GM23338 (cell line): ENCODE results near the gene CEP72. TPM values are rescaled to one million over a fixed set of nuclear protein-coding genes. Genes with fewer than 3 reads are reported as not detected.

Experiments used
- ATAC-seq: fragments of 200-7000 bp; cut with Tn5 transposase; 3 replicates; pipeline ENCODE4 v1.9.1; 2020
- DNase-seq: peaks from one replicate; pipeline ENCODE4 v3.0.0-alpha.2; 2015; ENCODE audit warnings: low spot score
- H2AFZ ChIP-seq: fragments of 200-600 bp; sonication (generic); 2 replicates; pipeline ENCODE4 v1.8.0; 2016; ENCODE audit warnings: antibody characterized with exemption, mild to moderate bottlenecking, moderate library complexity
- H3F3A ChIP-seq: fragments of 200-600 bp; sonication (generic); replicated peaks from 2 replicates; pipeline ENCODE4 v1.8.0; 2017; ENCODE audit warnings: antibody characterized with exemption, mixed run types, low read depth
- H3K27ac ChIP-seq: fragments of 200-600 bp; sonication (generic); 2 replicates; pipeline ENCODE4 v1.6.1; 2016; ENCODE audit warnings: low read depth
- H3K27me3 ChIP-seq: fragments of 200-600 bp; sonication (generic); 2 replicates; pipeline ENCODE4 v1.8.0; 2016; ENCODE audit warnings: mild to moderate bottlenecking, mixed run types, moderate library complexity; ENCODE audit not compliant: insufficient read depth
- H3K36me3 ChIP-seq: fragments of 200-600 bp; sonication (generic); 2 replicates; pipeline ENCODE4 v1.8.0; 2016; ENCODE audit warnings: mild to moderate bottlenecking; ENCODE audit not compliant: insufficient read depth
- H3K4me1 ChIP-seq: fragments of 200-600 bp; sonication (generic); 2 replicates; pipeline ENCODE4 v1.8.0; 2016; ENCODE audit warnings: mild to moderate bottlenecking, moderate library complexity; ENCODE audit not compliant: insufficient read depth
- H3K4me2 ChIP-seq: fragments of 200-600 bp; sonication (generic); 2 replicates; pipeline ENCODE4 v1.7.1; 2017; ENCODE audit warnings: mixed run types
- H3K4me3 ChIP-seq: fragments of 200-600 bp; sonication (generic); 2 replicates; pipeline ENCODE4 v1.6.1; 2016; ENCODE audit warnings: mixed run types
- H3K79me2 ChIP-seq: fragments of 200-600 bp; sonication (generic); replicated peaks from 2 replicates; pipeline ENCODE4 v1.8.0; 2017; ENCODE audit warnings: mild to moderate bottlenecking; ENCODE audit not compliant: insufficient read depth
- H3K9me2 ChIP-seq: fragments of 200-600 bp; sonication (generic); 2 replicates; pipeline ENCODE4 v1.8.0; 2017; ENCODE audit not compliant: insufficient read depth
- H4K20me1 ChIP-seq: fragments of 200-600 bp; sonication (generic); replicated peaks from 2 replicates; pipeline ENCODE4 v1.8.0; 2017; ENCODE audit warnings: mild to moderate bottlenecking; ENCODE audit not compliant: insufficient read depth
- H3K27ac Mint-ChIP-seq: 2 replicates; pipeline ENCODE4 v1.8.0; 2020; ENCODE audit warnings: inconsistent platforms, mild to moderate bottlenecking, moderate library complexity, mixed read lengths
- H3K27me3 Mint-ChIP-seq: 3 replicates; pipeline ENCODE4 v1.8.0; 2022; ENCODE audit warnings: low read depth, mild to moderate bottlenecking, moderate library complexity, mixed read lengths, inconsistent platforms; ENCODE audit not compliant: insufficient read depth, poor library complexity
- H3K36me3 Mint-ChIP-seq: 3 replicates; pipeline ENCODE4 v1.8.0; 2021; ENCODE audit warnings: low read depth, mild to moderate bottlenecking, inconsistent platforms, moderate library complexity, mixed read lengths
- H3K4me1 Mint-ChIP-seq: 3 replicates; pipeline ENCODE4 v1.8.0; 2020; ENCODE audit warnings: mild to moderate bottlenecking, inconsistent platforms, mixed read lengths
- H3K4me3 Mint-ChIP-seq: 3 replicates; pipeline ENCODE4 v1.8.0; 2021; ENCODE audit warnings: moderate library complexity, mild to moderate bottlenecking, inconsistent platforms, mixed read lengths
- H3K9me3 Mint-ChIP-seq: 3 replicates; pipeline ENCODE4 v1.8.0; 2020; ENCODE audit warnings: moderate library complexity, mild to moderate bottlenecking, inconsistent platforms, mixed read lengths
- CREB1 ChIP-seq: fragments of 250-450 bp; sonication (Bioruptor Pico); IDR thresholded peaks from 2 replicates; pipeline ENCODE4 v1.5.0; 2020; ENCODE audit warnings: low read depth, mild to moderate bottlenecking, moderate library complexity
- CTCF ChIP-seq, 2 experiments: fragments of 200-600 bp in 1 of 2; sonication (generic) in 1 of 2; conservative IDR thresholded peaks; 2 replicates each; pipeline versions ENCODE4 v1.5.1 to v1.6.1; 2016 to 2017; ENCODE audit warnings: antibody characterized with exemption in 2 of 2, low read depth in 2 of 2, mild to moderate bottlenecking in 2 of 2, moderate library complexity in 1 of 2
- ETS1 ChIP-seq: IDR thresholded peaks from 2 replicates; pipeline ENCODE4 v1.6.1; 2016; ENCODE audit warnings: antibody characterized with exemption
- EZH2 ChIP-seq: fragments of 200-600 bp; sonication (generic); IDR thresholded peaks from one replicate; pipeline ENCODE4 v1.8.0; 2017; ENCODE audit warnings: antibody characterized with exemption, mild to moderate bottlenecking, low read depth; ENCODE audit not compliant: unreplicated experiment
- EZH2phosphoT487 ChIP-seq: fragments of 200-600 bp; sonication (generic); IDR thresholded peaks from one replicate; pipeline ENCODE4 v1.8.1; 2018; ENCODE audit warnings: antibody characterized with exemption; ENCODE audit not compliant: unreplicated experiment
- JUNB ChIP-seq: IDR thresholded peaks from one replicate; pipeline ENCODE4 v1.6.1; 2016; ENCODE audit warnings: antibody characterized with exemption; ENCODE audit not compliant: unreplicated experiment
- NANOG ChIP-seq: IDR thresholded peaks from 2 replicates; pipeline ENCODE4 v1.6.1; 2016; ENCODE audit warnings: antibody characterized with exemption, borderline replicate concordance
- POLR2AphosphoS5 ChIP-seq: IDR thresholded peaks from 2 replicates; pipeline ENCODE4 v1.6.1; 2016; ENCODE audit warnings: antibody characterized with exemption, low read depth
- REST ChIP-seq: IDR thresholded peaks from one replicate; pipeline ENCODE4 v1.6.1; 2018; ENCODE audit warnings: antibody characterized with exemption; ENCODE audit not compliant: unreplicated experiment
- STAT1 ChIP-seq: IDR thresholded peaks from one replicate; pipeline ENCODE4 v1.6.1; 2016; ENCODE audit warnings: antibody characterized with exemption; ENCODE audit not compliant: unreplicated experiment
- ZNF114 ChIP-seq: fragments of 250-450 bp; sonication (Bioruptor Pico); IDR thresholded peaks from 2 replicates; pipeline ENCODE4 v1.5.0; 2020; ENCODE audit warnings: mild to moderate bottlenecking, moderate library complexity
- ZNF331 ChIP-seq: fragments of 250-450 bp; sonication (Bioruptor Pico); IDR thresholded peaks from 2 replicates; pipeline ENCODE4 v1.5.0; 2020; ENCODE audit warnings: low read depth, mild to moderate bottlenecking, moderate library complexity
- ZNF462 ChIP-seq: fragments of 250-450 bp; sonication (Bioruptor Pico); IDR thresholded peaks from 2 replicates; pipeline ENCODE4 v1.5.0; 2020; ENCODE audit warnings: mild to moderate bottlenecking, moderate library complexity
- polyA plus RNA-seq: library from polyadenylated mRNA; unstranded; fragments of >200 nt; fragmentation: Nextera tagmentation; extraction: Ambion mirVana; gene quantifications from 2 replicates; pipeline ENCODE4 v1.2.1, GENCODE V29; 2016
- total RNA-seq: library from RNA; depleted of rRNA; stranded (reverse); fragments of >200 nt; shearing (Covaris generic); gene quantifications from 2 replicates; pipeline ENCODE4 v1.2.3, GENCODE V29; 2014

CEP72 gene
- total and polyA plus RNA-seq, 2 experiments from 2014 or later: 15.5 to 27.1 TPM

GRCh38 chr5:609506-609905 is 2.6 kb upstream of the CEP72 start:
- Mint-ChIP-seq H3K4me1 (peaks cover 22% of the 10 kb centered on the region), H3K27ac (no peak overlapping the region), H3K4me3 (no peak overlapping the region)

More at GRCh38 chr5:609506-609905, 2.6 kb upstream of the CEP72 start:
- peaks cover 12% of the 10 kb centered on the region for H3K27me3 Mint-ChIP-seq
- H4K20me1 ChIP-seq: peaks cover 17% of the 10 kb centered on the region; the same call in 1 of the 2 replicates
- H3K9me2 ChIP-seq: no peaks in the 10 kb centered on the region
- H3K27me3 ChIP-seq: no peaks in the 10 kb centered on the region
- no peaks in the 10 kb centered on the region for H3K36me3 ChIP-seq
- no peak overlapping the region for H3K4me2 ChIP-seq
- H3K4me1 ChIP-seq: peaks cover 6% of the 10 kb centered on the region; the same call in 1 of the 2 replicates
- TF ChIP-seq STAT1 (no peak), EZH2phosphoT487 (no peak), ZNF462 (CRISPR knock-in tag) (no peak), POLR2AphosphoS5 (no peak), CTCF (conservative IDR thresholded peaks at IDR 0.05; ENCODE audit: low read depth in 2 of 2) (no peak), EZH2 (no peak), JUNB (no peak), ZNF331 (no peak), CREB1 (CRISPR knock-in tag) (no peak), ZNF114 (CRISPR knock-in tag) (no peak), REST (no peak), NANOG (no peak), ETS1 (no peak)
- H3K9me3 Mint-ChIP-seq: peaks cover 3% of the 10 kb centered on the region; the same call in 1 of the 3 replicates
- no peak overlapping the region for H3K27ac ChIP-seq
- H3K79me2 ChIP-seq: peaks cover 21% of the 10 kb centered on the region
- peaks cover 5% of the 10 kb centered on the region; the same call in 2 of the 3 replicates for H3K36me3 Mint-ChIP-seq
- H3F3A ChIP-seq: no peaks in the 10 kb centered on the region
- DNase-seq (no peak), ATAC-seq (no peak)
- H3K4me3 ChIP-seq: no peak overlapping the region
- no peak overlapping the region for H2AFZ ChIP-seq
